Mucosa of descending colon (tissue), 3 donors: ENCODE results near the gene SH2D3C. TPM values are rescaled to one million over a fixed set of nuclear protein-coding genes. Genes with fewer than 3 reads are reported as not detected.

Source experiments
- ATAC-seq: fragments of 200-7000 bp; cut with Tn5 transposase; one replicate; pipeline ENCODE4 v1.9.1; 2020; ENCODE audit warnings: mild to moderate bottlenecking, moderate library complexity
- DNase-seq, 3 donors: peaks; one replicate each; pipeline ENCODE4 v3.0.0-alpha.2; 2020
- H3K36me3 ChIP-seq: fragments of 200-600 bp; one replicate; pipeline ENCODE4 v1.8.0; 2021; ENCODE audit warnings: low read depth, mild to moderate bottlenecking
- H3K4me1 ChIP-seq: fragments of 200-600 bp; one replicate; pipeline ENCODE4 v1.8.0; 2021; ENCODE audit warnings: low read depth, mild to moderate bottlenecking
- H3K4me3 ChIP-seq: fragments of 200-600 bp; one replicate; pipeline ENCODE4 v1.8.0; 2021; ENCODE audit warnings: mild to moderate bottlenecking
- H3K9me3 ChIP-seq: fragments of 200-600 bp; one replicate; pipeline ENCODE4 v1.8.0; 2021; ENCODE audit warnings: mild to moderate bottlenecking
- CTCF ChIP-seq: fragments of 200-600 bp; IDR thresholded peaks from one replicate; pipeline ENCODE4 v1.8.0; 2022; ENCODE audit warnings: antibody characterized with exemption, mild to moderate bottlenecking
- intact Hi-C, 2 donors: fragments of 100-400 bp; cut with DNase I in 1 of 2; cut with micrococcal nuclease in 1 of 2; formaldehyde crosslinking; loops; one replicate each; pipeline versions ENCODE4 v1.11.0 to v1.11.1; 2022; cut with DNase I, micrococcal nuclease
- total RNA-seq, 3 donors: library from RNA; stranded (reverse); fragmentation: NEBNext Ultra II Directional in 2 of 3; extraction: Animal tissue kit (Norgen Biotek cat#: 25700) in 2 of 3; gene quantifications; one replicate each; pipeline versions ENCODE4 v1.2.1 to v1.2.4, GENCODE V29; 2021 to 2023
- donor health status: DM: no; HTN: no; CAD: no; lungs with moderate emphysema.
- donor health status: DM: no; HTN: no; CAD: no.
- donor health status: DM: no; HTN: yes; CAD: no.

SH2D3C gene
- total RNA-seq, 3 donors from 2014 or later, result 3.2 to 7.4 (median 4.7) TPM

DNA sequence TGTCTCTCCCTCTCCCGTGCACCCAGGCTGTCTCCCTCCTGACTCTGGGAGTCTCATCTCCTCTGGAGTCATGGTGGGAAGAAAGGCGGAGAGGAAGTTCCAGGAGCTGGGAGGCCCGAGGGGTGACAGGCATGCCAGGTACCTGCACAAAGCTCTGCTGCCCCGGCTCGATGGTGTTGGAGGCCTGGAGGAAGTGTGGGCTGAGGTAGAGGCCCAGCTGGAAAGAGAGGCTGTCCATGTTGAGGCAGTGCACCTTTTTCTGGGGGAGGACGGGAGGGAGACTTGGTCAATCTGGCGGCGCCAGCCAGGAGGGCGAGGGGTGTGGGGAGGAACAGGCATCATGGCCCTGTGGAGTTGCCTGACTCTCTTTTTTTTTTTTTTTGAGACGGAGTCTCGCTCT, 40.1 kb upstream of the SH2D3C start:
- Histone ChIP-seq H3K36me3 (no peaks in the 10 kb centered on the region), H3K4me3 (no peak overlapping the region), H3K9me3 (no peaks in the 10 kb centered on the region), H3K4me1 (no peaks in the 10 kb centered on the region)
- no peak for ATAC-seq
- DNase-seq, result no peak
- no peak for TF ChIP-seq CTCF
- intact Hi-C loops, result no loop called here

- H3K36me3 ChIP-seq, result peaks cover 5% of the 10 kb centered on the region
- DNase-seq, result no peak
- H3K9me3 ChIP-seq, result no peaks in the 10 kb centered on the region
- intact Hi-C loops, result no loop called here
- TF ChIP-seq CTCF, result no peak
- peak; percentile 12 for ATAC-seq
- H3K4me3 ChIP-seq, result no peak overlapping the region
- H3K4me1 ChIP-seq, result no peaks in the 10 kb centered on the region
These were observed 39.5 kb upstream of the SH2D3C start for GRCh38 chr9:127817881-127818434.

- H3K36me3 ChIP-seq, result peaks cover 6% of the 10 kb centered on the region
- no peaks in the 10 kb centered on the region for H3K9me3 ChIP-seq
- intact Hi-C loops, result no loop called here
- TF ChIP-seq CTCF, result no peak
- no peak overlapping the region for H3K4me3 ChIP-seq
- H3K4me1 ChIP-seq, result no peaks in the 10 kb centered on the region
- DNase-seq (no peak), ATAC-seq (peak; percentile 5)
These were observed 38.3 kb upstream of the SH2D3C start for GRCh38 chr9:127816728-127817127.

DNA sequence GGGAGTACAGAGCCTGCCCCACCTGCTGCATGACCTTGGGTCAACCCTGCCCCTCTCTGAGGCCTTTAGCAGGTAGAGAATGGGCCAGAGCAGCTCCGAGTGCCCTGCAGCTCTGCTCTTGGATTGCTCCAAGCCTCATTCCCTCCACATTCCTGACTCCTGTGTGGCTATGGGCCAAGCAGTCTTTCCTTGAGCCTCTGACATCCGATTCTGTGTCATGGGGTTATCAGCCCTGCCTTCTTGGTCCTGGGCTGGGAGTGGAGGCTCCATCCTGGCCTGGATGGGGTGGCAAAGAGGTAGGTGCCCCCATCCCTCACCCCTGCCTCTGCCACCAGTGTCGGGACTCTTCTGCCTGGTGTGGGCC, 37.9 kb upstream of the SH2D3C start:
- no peaks in the 10 kb centered on the region for H3K9me3 ChIP-seq
- ATAC-seq (no peak), DNase-seq (no peak)
- no peak for TF ChIP-seq CTCF
- intact Hi-C loops, result no loop called here
- peaks cover 6% of the 10 kb centered on the region for H3K36me3 ChIP-seq
- H3K4me3 ChIP-seq, result no peak overlapping the region
- no peaks in the 10 kb centered on the region for H3K4me1 ChIP-seq

DNA sequence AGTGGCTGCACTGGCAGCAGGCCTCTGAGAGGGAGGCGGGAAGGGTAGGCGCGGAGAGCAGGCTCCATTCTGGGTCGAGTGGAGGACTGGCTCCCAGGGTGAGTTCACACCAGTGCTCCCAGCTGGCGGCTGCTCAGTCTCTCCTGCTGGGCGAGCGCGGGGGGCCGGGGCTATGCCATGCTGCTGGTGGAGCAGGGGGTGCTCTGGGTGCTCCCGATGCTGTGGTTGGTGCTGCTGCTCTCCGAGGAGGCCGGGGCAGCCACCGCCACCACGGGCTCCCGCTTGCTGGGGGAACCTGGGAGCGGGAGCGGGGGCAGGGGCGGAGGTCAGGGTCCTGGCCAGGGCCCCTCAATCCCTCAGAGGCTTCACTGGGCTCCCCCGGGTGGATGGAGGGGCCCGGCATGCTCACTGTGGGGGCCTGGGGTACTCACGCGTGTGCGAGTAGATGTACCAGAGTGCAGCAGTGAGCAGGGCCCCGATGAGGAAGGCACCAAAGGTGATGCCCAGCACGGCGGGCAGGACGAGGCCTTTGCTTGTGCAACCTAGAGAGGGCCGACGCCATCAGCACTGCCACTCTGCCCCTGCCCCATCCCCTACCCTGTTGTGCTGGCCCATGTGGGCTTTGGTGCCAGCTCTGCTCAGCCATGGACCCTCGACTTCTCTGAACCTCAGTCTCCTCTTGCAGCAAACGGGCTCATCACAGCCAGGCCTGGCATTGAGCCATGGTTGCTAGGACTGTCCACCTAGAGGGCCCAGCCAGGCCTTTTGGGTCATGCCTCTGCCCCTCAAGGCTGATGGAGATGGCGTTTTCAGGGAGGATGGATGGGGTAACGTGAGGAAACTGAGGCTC, 37.3 kb upstream of the SH2D3C start:
- Histone ChIP-seq H3K9me3 (no peaks in the 10 kb centered on the region), H3K4me1 (no peaks in the 10 kb centered on the region), H3K36me3 (peaks cover 6% of the 10 kb centered on the region), H3K4me3 (no peak overlapping the region)
- intact Hi-C loops, result no loop called here
- DNase-seq (no peak), ATAC-seq (no peak)
- no peak for TF ChIP-seq CTCF
